Measurements from ENCODE around the gene SMURF2.

SMURF2 gene

DNA sequence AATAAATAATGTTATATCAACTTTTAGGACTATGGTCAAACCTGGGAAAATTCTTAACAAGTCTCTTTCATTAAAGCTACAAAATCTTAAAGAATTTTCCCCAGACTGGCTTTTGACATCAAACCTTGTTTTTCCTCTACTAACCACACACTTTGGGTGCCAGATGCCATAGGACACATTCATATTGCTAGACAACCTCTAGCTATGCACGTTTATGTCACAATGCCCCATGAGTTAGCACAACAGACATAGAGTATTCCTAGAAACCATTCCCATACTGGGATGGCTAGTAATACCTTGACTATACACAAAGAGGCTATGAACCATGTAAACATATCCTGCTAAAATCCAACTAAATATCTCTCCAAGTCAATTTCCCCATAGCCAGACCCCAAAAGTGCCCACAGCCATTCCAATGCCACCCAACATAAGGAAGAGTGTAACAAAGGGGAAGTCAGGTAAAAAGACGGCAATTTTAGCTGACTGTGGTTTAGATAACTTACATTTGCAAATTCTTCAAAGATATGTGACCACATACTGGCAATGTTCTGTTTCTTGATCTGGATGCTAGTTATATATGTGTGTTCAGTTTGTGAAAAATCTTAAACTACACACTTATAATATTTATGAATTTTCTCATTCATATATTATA, 23.4 kb downstream of the SMURF2 start:
- Histone ChIP-seq H3K27me3 (ENCODE audit: insufficient read depth, low read depth) (no peaks in the 10 kb centered on the region), H3K27ac (no peak overlapping the region), H4K20me1 (ENCODE audit: insufficient read depth) (no peaks in the 10 kb centered on the region), H3K79me2 (ENCODE audit: insufficient read depth, low read depth) (no peaks in the 10 kb centered on the region), H3K4me2 (no peak overlapping the region), H3K4me1 (ENCODE audit: low read depth, poor library complexity, severe bottlenecking) (peaks cover 36% of the 10 kb centered on the region), H3K4me3 (IDR thresholded peaks at IDR 0.05; ENCODE audit: insufficient read depth, low read depth, low read length) (no peak overlapping the region), H3K9ac (no peak overlapping the region), H2AFZ (ENCODE audit: low read depth) (no peak overlapping the region), H3K36me3 (ENCODE audit: insufficient read depth) (no peaks in the 10 kb centered on the region)
- TF ChIP-seq CTCF (conservative IDR thresholded peaks at IDR 0.05; ENCODE audit: low read depth, low read length), result no peak

DNA sequence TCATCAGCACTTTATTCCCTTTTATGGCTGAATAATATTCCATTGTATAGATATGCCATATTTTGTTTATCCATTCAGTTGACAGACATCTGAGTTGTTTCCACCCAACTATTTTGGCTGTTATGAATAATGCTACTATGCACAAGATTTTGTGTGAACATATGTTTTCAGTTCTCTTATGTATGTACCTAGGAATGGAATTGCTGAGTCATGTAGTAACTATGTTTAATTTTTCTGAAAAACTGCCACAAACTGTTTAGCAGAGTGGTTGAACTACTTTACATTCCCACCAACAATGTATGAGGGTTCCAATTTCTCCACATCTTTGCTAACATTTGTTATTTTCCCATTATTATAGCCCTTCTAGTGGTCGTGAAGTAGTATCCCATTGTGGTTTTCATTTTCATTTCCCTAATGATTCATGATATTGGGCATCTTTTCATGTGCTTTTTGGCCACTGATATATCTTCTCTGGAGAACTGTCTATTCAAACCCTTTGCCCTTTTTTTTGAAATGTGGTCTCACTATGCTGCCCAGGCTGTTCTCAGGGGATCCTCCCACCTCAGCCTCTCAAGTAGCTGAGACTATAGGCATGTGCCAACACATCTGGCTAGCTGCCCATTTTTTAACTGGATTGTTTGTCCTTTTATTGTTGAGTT, 26.3 kb downstream of the SMURF2 start:
- H4K20me1 ChIP-seq (ENCODE audit: insufficient read depth), result no peaks in the 10 kb centered on the region
- H3K4me3 ChIP-seq (IDR thresholded peaks at IDR 0.05; ENCODE audit: insufficient read depth, low read depth, low read length), result no peak overlapping the region
- no peaks in the 10 kb centered on the region for H3K79me2 ChIP-seq (ENCODE audit: insufficient read depth, low read depth)
- H3K27ac ChIP-seq, result peak overlapping the region; percentile 67
- H3K4me1 ChIP-seq (ENCODE audit: low read depth, poor library complexity, severe bottlenecking), result peaks cover 31% of the 10 kb centered on the region
- H3K27me3 ChIP-seq (ENCODE audit: insufficient read depth, low read depth), result no peaks in the 10 kb centered on the region
- peak overlapping the region; percentile 42 for H3K4me2 ChIP-seq
- H3K36me3 ChIP-seq (ENCODE audit: insufficient read depth), result no peaks in the 10 kb centered on the region
- TF ChIP-seq CTCF (conservative IDR thresholded peaks at IDR 0.05; ENCODE audit: low read depth, low read length), result no peak
- peak overlapping the region; percentile 6; the same call in 1 of the 2 replicates for H3K9ac ChIP-seq
- no peak overlapping the region for H2AFZ ChIP-seq (ENCODE audit: low read depth)

GRCh38 chr17:64634218-64634617, 27.9 kb downstream of the SMURF2 start:
- Histone ChIP-seq H3K4me1 (ENCODE audit: low read depth, poor library complexity, severe bottlenecking) (peaks cover 31% of the 10 kb centered on the region), H3K4me3 (IDR thresholded peaks at IDR 0.05; ENCODE audit: insufficient read depth, low read depth, low read length) (no peak overlapping the region), H4K20me1 (ENCODE audit: insufficient read depth) (no peaks in the 10 kb centered on the region), H3K79me2 (ENCODE audit: insufficient read depth, low read depth) (no peaks in the 10 kb centered on the region), H3K27ac (peak overlapping the region; percentile 7; the same call in 1 of the 2 replicates), H3K36me3 (ENCODE audit: insufficient read depth) (no peaks in the 10 kb centered on the region), H3K9ac (no peak overlapping the region), H3K4me2 (no peak overlapping the region), H3K27me3 (ENCODE audit: insufficient read depth, low read depth) (no peaks in the 10 kb centered on the region), H2AFZ (ENCODE audit: low read depth) (no peak overlapping the region)
- TF ChIP-seq CTCF (conservative IDR thresholded peaks at IDR 0.05; ENCODE audit: low read depth, low read length), result no peak

GRCh38 chr17:64632606-64633005, 29.5 kb downstream of the SMURF2 start:
- Histone ChIP-seq H3K4me1 (ENCODE audit: low read depth, poor library complexity, severe bottlenecking) (peaks cover 31% of the 10 kb centered on the region), H3K4me2 (no peak overlapping the region), H3K36me3 (ENCODE audit: insufficient read depth) (no peaks in the 10 kb centered on the region), H3K9ac (no peak overlapping the region), H3K27me3 (ENCODE audit: insufficient read depth, low read depth) (no peaks in the 10 kb centered on the region), H4K20me1 (ENCODE audit: insufficient read depth) (no peaks in the 10 kb centered on the region), H3K4me3 (IDR thresholded peaks at IDR 0.05; ENCODE audit: insufficient read depth, low read depth, low read length) (no peak overlapping the region), H2AFZ (ENCODE audit: low read depth) (no peak overlapping the region), H3K27ac (no peak overlapping the region), H3K79me2 (ENCODE audit: insufficient read depth, low read depth) (no peaks in the 10 kb centered on the region)
- TF ChIP-seq CTCF (conservative IDR thresholded peaks at IDR 0.05; ENCODE audit: low read depth, low read length), result no peak
